Sigmoid colon (tissue), 7 donors: ENCODE results near the gene PHF13. TPM values are rescaled to one million over a fixed set of nuclear protein-coding genes. Genes with fewer than 3 reads are reported as not detected.
A peak's percentile ranks its signal among the peaks of the same experiment; 100 is the strongest.

Source experiments
- DNase-seq: peaks from one replicate; pipeline ENCODE4 v3.0.0-alpha.2; 2019
- H3K27ac ChIP-seq, 4 donors: fragments of 200-600 bp; sonication (generic); one replicate each; pipeline ENCODE4 v1.5.1; 2016 to 2019; ENCODE audit warnings: mild to moderate bottlenecking in 1 of 4
- H3K27me3 ChIP-seq, 3 donors: fragments of 200-600 bp; sonication (generic); one replicate each; pipeline ENCODE4 v1.5.1; 2019; ENCODE audit warnings: mild to moderate bottlenecking in 1 of 3
- H3K36me3 ChIP-seq, 4 donors: fragments of 200-600 bp; sonication (generic); one replicate each; pipeline ENCODE4 v1.5.1; 2016 to 2019
- H3K4me1 ChIP-seq, 4 donors: fragments of 200-600 bp; sonication (generic); one replicate each; pipeline ENCODE4 v1.5.1; 2017 to 2019
- H3K4me3 ChIP-seq, 4 donors: fragments of 200-600 bp; sonication (generic); one replicate each; pipeline ENCODE4 v1.5.1; 2017 to 2019; ENCODE audit warnings: mild to moderate bottlenecking in 2 of 4, moderate library complexity in 1 of 4
- H3K9me3 ChIP-seq, 4 donors: fragments of 200-600 bp in 3 of 4; sonication (generic) in 3 of 4; one replicate each; pipeline versions ENCODE4 v1.5.1 to v1.6.1; 2013 to 2019
- EP300 ChIP-seq, 4 donors: sonication (generic); formaldehyde crosslinking; IDR thresholded peaks; one replicate each; pipeline ENCODE4 v1.6.1; 2017; ENCODE audit warnings: antibody characterized with exemption in 4 of 4
- POLR2A ChIP-seq, 2 donors: fragments of 450-650 bp; IDR thresholded peaks; one replicate each; pipeline ENCODE4 v1.6.1; 2016; ENCODE audit warnings: antibody characterized with exemption in 2 of 2, mild to moderate bottlenecking in 2 of 2, moderate library complexity in 2 of 2
- POLR2AphosphoS5 ChIP-seq, 4 donors: sonication (generic); formaldehyde crosslinking; IDR thresholded peaks; one replicate each; pipeline ENCODE4 v1.6.1; 2017; ENCODE audit warnings: antibody characterized with exemption in 4 of 4
- WGBS, 2 donors: extraction: QIAGEN DNeasy Blood & Tissue Kit; methylation state at CpG; one replicate each; pipeline ENCODE4 v1.1.7; 2013; 5-methylcytosine and 5-hydroxymethylcytosine counted together
- intact Hi-C: fragments of 100-400 bp; cut with DNase I; formaldehyde crosslinking; loops from one replicate; pipeline ENCODE4 v1.15.1; 2023
- polyA plus RNA-seq, 3 donors: library from polyadenylated mRNA; stranded (reverse); fragments of 200-250 nt; gene quantifications; one replicate each; pipeline ENCODE4 v1.2.3, GENCODE V29; 2013
- total RNA-seq, 4 donors: library from RNA; depleted of rRNA; stranded (reverse); fragments of >200 nt; gene quantifications; one replicate each; pipeline ENCODE4 v1.1.0, GENCODE V29; 2016
- TF ChIP-seq, protein P1 (sequence below), 4 experiments: fragments of 450-650 bp in 3 of 4; fragments of 200-600 bp in 1 of 4; IDR thresholded peaks; one replicate each; pipeline ENCODE4 v1.5.1; 2016 to 2019; ENCODE audit warnings: antibody characterized with exemption in 4 of 4, mild to moderate bottlenecking in 3 of 4, moderate library complexity in 2 of 4
- donor health status: healthy with polysubstance abuse.
- donor health status: Bipolar disorder and iron deficiency.
- donor health status: healthy.

Gene PHF13
- total and polyA plus RNA-seq, 7 donors: 3.9 to 19.4 (median 12.5) TPM

DNA sequence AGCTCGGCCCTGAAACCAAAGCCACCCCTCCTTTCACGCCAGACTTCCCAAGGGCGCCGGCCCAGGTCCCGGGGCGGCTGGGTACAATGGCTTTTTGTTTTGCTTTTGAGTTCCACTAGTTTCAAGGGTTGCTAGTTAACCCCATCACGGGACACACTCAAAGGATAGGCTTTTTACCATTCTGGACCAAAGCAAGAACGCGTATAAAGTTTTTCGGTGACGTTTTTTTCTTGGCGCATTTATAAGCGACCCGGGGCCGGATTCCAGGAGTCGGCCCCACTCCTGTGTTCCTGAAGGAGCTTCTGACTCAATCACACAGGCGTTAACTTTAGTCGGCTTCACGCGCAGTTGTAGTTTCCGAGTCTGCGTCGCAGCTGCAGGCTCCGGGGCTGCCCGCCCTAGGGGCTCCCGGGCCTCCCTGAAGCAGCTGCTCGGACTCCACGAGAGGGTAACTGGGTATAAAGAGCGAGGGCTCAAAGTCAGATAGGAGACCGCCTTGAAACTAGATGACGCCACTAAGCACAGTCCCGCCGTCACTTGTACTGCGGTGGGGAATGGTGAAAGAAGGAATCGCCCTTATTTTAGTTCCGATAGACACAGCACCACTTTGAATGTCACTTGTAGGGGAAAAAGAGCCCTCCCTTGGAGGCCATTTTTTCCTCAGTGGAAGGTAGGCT is 10.2 kb upstream of the PHF13 start:
- Histone ChIP-seq H3K36me3 (peaks cover 0 to 12% (median 9%) of the 10 kb centered on the region in 4 donors), H3K27ac (peak overlapping the region; percentile 97 to 99 (median 98)), H3K4me1 (peaks cover 0 to 55% (median 49%) of the 10 kb centered on the region in 4 donors), H3K4me3 (peak overlapping the region; percentile 77 to 96 (median 89)), H3K27me3 (no peaks in the 10 kb centered on the region), H3K9me3 (no peaks in the 10 kb centered on the region)
- peak; percentile 89 for DNase-seq
- intact Hi-C loops: loop anchor here (1.0 kb wide), 2 partner anchors 10 to 21 kb away; partner anchors contain the start of genes PHF13 and THAP3
- 1% methylated on average over 36 of the region's 36 CpGs for WGBS, 2 donors
- TF ChIP-seq EP300 (IDR thresholded peaks at IDR 0.05) (peak in 1 of 4 donors; percentile 16), POLR2AphosphoS5 (IDR thresholded peaks at IDR 0.05) (peak in 3 of 4 donors; percentile 3 to 46 (median 28)), POLR2A (IDR thresholded peaks at IDR 0.05) (peak; percentile 43 to 67)
- TF ChIP-seq, protein P1, sequence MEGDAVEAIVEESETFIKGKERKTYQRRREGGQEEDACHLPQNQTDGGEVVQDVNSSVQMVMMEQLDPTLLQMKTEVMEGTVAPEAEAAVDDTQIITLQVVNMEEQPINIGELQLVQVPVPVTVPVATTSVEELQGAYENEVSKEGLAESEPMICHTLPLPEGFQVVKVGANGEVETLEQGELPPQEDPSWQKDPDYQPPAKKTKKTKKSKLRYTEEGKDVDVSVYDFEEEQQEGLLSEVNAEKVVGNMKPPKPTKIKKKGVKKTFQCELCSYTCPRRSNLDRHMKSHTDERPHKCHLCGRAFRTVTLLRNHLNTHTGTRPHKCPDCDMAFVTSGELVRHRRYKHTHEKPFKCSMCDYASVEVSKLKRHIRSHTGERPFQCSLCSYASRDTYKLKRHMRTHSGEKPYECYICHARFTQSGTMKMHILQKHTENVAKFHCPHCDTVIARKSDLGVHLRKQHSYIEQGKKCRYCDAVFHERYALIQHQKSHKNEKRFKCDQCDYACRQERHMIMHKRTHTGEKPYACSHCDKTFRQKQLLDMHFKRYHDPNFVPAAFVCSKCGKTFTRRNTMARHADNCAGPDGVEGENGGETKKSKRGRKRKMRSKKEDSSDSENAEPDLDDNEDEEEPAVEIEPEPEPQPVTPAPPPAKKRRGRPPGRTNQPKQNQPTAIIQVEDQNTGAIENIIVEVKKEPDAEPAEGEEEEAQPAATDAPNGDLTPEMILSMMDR (IDR thresholded peaks at IDR 0.05): no peak

DNA sequence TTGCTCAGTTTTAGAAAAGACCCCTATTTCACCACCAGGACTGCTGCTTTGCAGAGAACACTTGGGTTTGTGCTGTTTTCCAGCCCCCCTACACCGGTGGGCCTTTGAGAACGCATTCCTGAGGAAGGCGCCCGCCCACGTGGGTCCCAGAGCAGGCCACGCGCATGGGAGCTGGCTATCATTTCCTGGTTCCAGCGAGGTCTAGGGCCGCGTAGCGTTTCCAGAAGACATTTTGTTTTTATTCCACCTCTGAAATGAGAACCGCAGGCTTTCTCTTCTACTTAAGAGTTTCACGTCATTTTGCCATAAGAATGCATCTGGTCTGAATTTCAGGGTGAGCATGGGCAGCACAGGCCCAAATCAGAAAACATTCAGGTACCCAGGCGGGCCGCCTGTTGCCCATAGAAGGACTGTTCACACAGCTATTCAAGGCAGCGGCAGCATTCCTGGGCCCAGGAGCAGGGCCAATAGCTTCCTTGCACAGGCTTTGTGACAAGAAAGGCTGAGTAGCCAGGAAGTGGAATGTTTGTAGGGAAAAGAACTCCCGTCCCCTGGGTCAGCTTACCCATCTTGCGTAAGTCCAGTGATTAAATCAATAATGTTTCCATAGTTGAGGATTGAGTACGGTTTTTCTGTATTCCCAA is 9.5 kb upstream of the PHF13 start:
- peak overlapping the region; percentile 77 to 96 (median 89) for H3K4me3 ChIP-seq
- intact Hi-C loops: loop anchor here (1.0 kb wide), 2 partner anchors 9 to 20 kb away; partner anchors contain the start of genes PHF13 and THAP3
- H3K4me1 ChIP-seq: peaks cover 0 to 53% (median 44%) of the 10 kb centered on the region in 4 donors
- TF ChIP-seq, protein P1 (IDR thresholded peaks at IDR 0.05): peak in 2 of 4 experiments; percentile 53 to 58
- TF ChIP-seq POLR2A (IDR thresholded peaks at IDR 0.05) (no peak), POLR2AphosphoS5 (IDR thresholded peaks at IDR 0.05) (peak in 3 of 4 donors; percentile 51 to 68 (median 51)), EP300 (IDR thresholded peaks at IDR 0.05) (peak in 1 of 4 donors; percentile 23)
- H3K36me3 ChIP-seq: peaks cover 0 to 5% (median 3%) of the 10 kb centered on the region in 4 donors
- H3K27me3 ChIP-seq: no peaks in the 10 kb centered on the region
- WGBS, 2 donors: 53 to 73% methylated on average over 19 of the region's 19 CpGs
- H3K9me3 ChIP-seq: no peaks in the 10 kb centered on the region
- peak; percentile 94 for DNase-seq
- H3K27ac ChIP-seq: peak overlapping the region; percentile 97 to 99 (median 98)

DNA sequence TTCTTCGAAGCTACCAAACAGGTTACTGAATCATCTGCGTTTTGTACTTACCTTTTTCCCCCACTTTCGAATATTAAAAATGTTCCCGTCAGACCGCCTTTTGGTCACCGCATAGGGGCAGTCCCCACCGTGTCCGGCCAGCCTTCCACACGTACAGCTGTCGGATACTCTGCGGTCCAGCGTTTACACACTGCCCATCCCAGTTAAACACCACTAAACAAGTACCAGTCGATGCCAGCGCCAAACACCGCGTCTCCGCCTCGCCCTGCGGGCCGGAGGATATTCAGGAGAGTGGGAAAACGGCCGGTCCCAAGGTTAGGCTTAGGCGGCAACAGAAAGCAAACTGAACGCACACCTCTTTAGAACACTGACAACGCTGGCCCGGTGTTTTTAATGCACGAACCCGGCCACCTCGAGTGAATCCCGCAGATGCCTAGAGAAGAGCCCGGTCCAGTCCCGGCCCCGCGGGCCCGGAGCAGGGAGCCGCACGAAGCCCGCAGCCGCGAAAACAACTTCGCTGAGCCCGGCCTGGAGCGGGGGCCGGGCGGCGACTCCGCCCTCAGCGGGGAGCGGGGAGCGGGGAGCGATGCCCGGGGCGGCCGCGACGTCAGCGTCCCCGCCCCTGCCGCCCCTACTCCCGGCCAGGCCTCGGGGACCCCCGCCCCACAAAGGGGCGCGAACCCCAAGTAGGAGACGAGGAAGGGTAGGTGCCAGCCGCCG is 730 bp upstream of the PHF13 start:
- Histone ChIP-seq H3K9me3 (no peaks in the 10 kb centered on the region), H3K4me3 (peak overlapping the region; percentile 83 to 100 (median 98)), H3K4me1 (peaks cover 0 to 58% (median 56%) of the 10 kb centered on the region in 4 donors), H3K27me3 (no peaks in the 10 kb centered on the region), H3K36me3 (peaks cover 0 to 6% (median 0%) of the 10 kb centered on the region in 4 donors), H3K27ac (peak overlapping the region; percentile 97 to 100 (median 99))
- WGBS, 2 donors: 1% methylated on average over 67 of the region's 67 CpGs
- intact Hi-C loops: loop anchor here (1.0 to 10.0 kb wide), 2 partner anchors 10 to 172 kb away; partner anchors contain the start of gene CAMTA1
- peak; percentile 84 for DNase-seq
- no peak for TF ChIP-seq EP300 (IDR thresholded peaks at IDR 0.05)
- peak; percentile 55 to 70 for TF ChIP-seq POLR2A (IDR thresholded peaks at IDR 0.05)
- TF ChIP-seq POLR2AphosphoS5 (IDR thresholded peaks at IDR 0.05): peak in 3 of 4 donors; percentile 53 to 88 (median 75)
- TF ChIP-seq, protein P1 (IDR thresholded peaks at IDR 0.05): no peak
